IMR-90 (cell line): Measurements from ENCODE around the gene SLC4A4. TPM values are rescaled to one million over a fixed set of nuclear protein-coding genes. Genes with fewer than 3 reads are reported as not detected.

Experiments used
- ATAC-seq: fragments of 200-7000 bp; cut with Tn5 transposase; 2 replicates; pipeline ENCODE4 v1.9.1; 2020; ENCODE audit warnings: low read depth, mild to moderate bottlenecking, moderate library complexity
- BruUV-seq: library from RNA; stranded (reverse); fragments of 400-500 nt; replicated peaks from 2 replicates; lab custom pipeline; 2021; lab: Mats Ljungman, UMichigan
- CTCF ChIA-PET: fragments of 300-600 bp; formaldehyde crosslinking; extraction: SDS; loops from one replicate; lab custom pipeline; 2021; ENCODE audit warnings: antibody characterized with exemption; lab: Yijun Ruan, JAX
- POLR2A ChIA-PET: fragments of 300-600 bp; sonication (Branson Sonifier 250); formaldehyde crosslinking; loops from one replicate; lab custom pipeline; 2022; ENCODE audit warnings: antibody characterized with exemption; ENCODE audit not compliant: unreplicated experiment; lab: Charles Lee
- DNase-seq: peaks from one replicate; pipeline ENCODE4 v3.0.0; 2013
- H2AFZ ChIP-seq: replicated peaks from 2 replicates; pipeline ENCODE3; 2013; ENCODE audit warnings: low read length, mild to moderate bottlenecking; ENCODE audit not compliant: poor library complexity
- H2AK5ac ChIP-seq: 2 replicates; pipeline ENCODE4 v1.6.1; 2013; ENCODE audit warnings: low read depth, low read length, inconsistent platforms
- H2AK9ac ChIP-seq: replicated peaks from 2 replicates; pipeline ENCODE3; 2013; ENCODE audit warnings: mild to moderate bottlenecking, low read depth, low read length, moderate library complexity; ENCODE audit not compliant: poor library complexity
- H2BK120ac ChIP-seq: 2 replicates; pipeline ENCODE4 v1.6.1; 2013; ENCODE audit warnings: low read depth, low read length, inconsistent platforms
- H2BK15ac ChIP-seq: 3 replicates; pipeline ENCODE4 v1.6.1; 2013; ENCODE audit warnings: low read depth, low read length, inconsistent platforms
- H2BK20ac ChIP-seq: 2 replicates; pipeline ENCODE4 v1.6.1; 2013; ENCODE audit warnings: low read depth, mild to moderate bottlenecking, inconsistent platforms, low read length, moderate library complexity
- H2BK5ac ChIP-seq: 2 replicates; pipeline ENCODE4 v1.6.1; 2013; ENCODE audit warnings: mild to moderate bottlenecking, low read depth, low read length, inconsistent platforms; ENCODE audit not compliant: poor library complexity, severe bottlenecking
- H3K14ac ChIP-seq: replicated peaks from 2 replicates; pipeline ENCODE4 v1.6.1; 2013; ENCODE audit warnings: low read depth, low read length, inconsistent platforms
- H3K18ac ChIP-seq: 2 replicates; pipeline ENCODE4 v1.6.1; 2013; ENCODE audit warnings: low read depth, low read length, control low read depth
- H3K23ac ChIP-seq: 2 replicates; pipeline ENCODE4 v1.6.1; 2013; ENCODE audit warnings: low read depth, low read length, inconsistent platforms
- H3K27ac ChIP-seq: 2 replicates; pipeline ENCODE4 v1.5.1; 2013; ENCODE audit warnings: mild to moderate bottlenecking, control low read depth, low read length; ENCODE audit not compliant: insufficient read depth
- H3K27me3 ChIP-seq: 2 replicates; pipeline ENCODE4 v1.6.1; 2013; ENCODE audit warnings: low read length; ENCODE audit not compliant: control insufficient read depth, insufficient read depth
- H3K36me3 ChIP-seq: 2 replicates; pipeline ENCODE4 v1.6.1; 2013; ENCODE audit warnings: low read length, mixed read lengths; ENCODE audit not compliant: control insufficient read depth, insufficient read depth
- H3K4ac ChIP-seq: 2 replicates; pipeline ENCODE4 v1.6.1; 2013; ENCODE audit warnings: low read depth, low read length, inconsistent platforms
- H3K4me1 ChIP-seq: 2 replicates; pipeline ENCODE4 v1.6.1; 2013; ENCODE audit warnings: low read length, mixed read lengths; ENCODE audit not compliant: control insufficient read depth, insufficient read depth
- H3K4me2 ChIP-seq: 2 replicates; pipeline ENCODE4 v1.6.1; 2013; ENCODE audit warnings: low read depth, mild to moderate bottlenecking, control low read depth, low read length, moderate library complexity
- H3K4me3 ChIP-seq: 2 replicates; pipeline ENCODE4 v1.5.1; 2013; ENCODE audit warnings: low read depth, mild to moderate bottlenecking, control low read depth, low read length, moderate library complexity; ENCODE audit not compliant: insufficient read depth
- H3K56ac ChIP-seq: 2 replicates; pipeline ENCODE4 v1.6.1; 2013; ENCODE audit warnings: low read length, inconsistent platforms; ENCODE audit not compliant: insufficient read depth; ENCODE audit errors: extremely low read depth
- H3K79me1 ChIP-seq, 2 experiments: 2 replicates each; pipeline ENCODE4 v1.6.1; 2013; ENCODE audit warnings: low read length in 2 of 2, inconsistent platforms in 1 of 2, low read depth in 1 of 2
- H3K9ac ChIP-seq: 2 replicates; pipeline ENCODE4 v1.6.1; 2013; ENCODE audit warnings: low read depth, low read length, control low read depth
- H3K9me1 ChIP-seq: 2 replicates; pipeline ENCODE4 v1.6.1; 2013; ENCODE audit warnings: low read length, inconsistent platforms; ENCODE audit not compliant: insufficient read depth
- H3K9me3 ChIP-seq: 2 replicates; pipeline ENCODE4 v1.6.1; 2013; ENCODE audit warnings: low read length; ENCODE audit not compliant: control insufficient read depth, insufficient read depth
- H4K20me1 ChIP-seq: 2 replicates; pipeline ENCODE4 v1.6.1; 2013; ENCODE audit warnings: low read length, inconsistent platforms; ENCODE audit not compliant: insufficient read depth
- H4K5ac ChIP-seq: 2 replicates; pipeline ENCODE4 v1.6.1; 2013; ENCODE audit warnings: mild to moderate bottlenecking, low read depth, low read length, control low read depth
- H4K8ac ChIP-seq, 2 experiments: 2 replicates each; pipeline ENCODE4 v1.6.1; 2013; ENCODE audit warnings: low read depth in 2 of 2, low read length in 2 of 2, control low read depth in 1 of 2, inconsistent platforms in 1 of 2
- H4K91ac ChIP-seq: 2 replicates; pipeline ENCODE4 v1.6.1; 2013; ENCODE audit warnings: low read depth, low read length, inconsistent platforms; ENCODE audit not compliant: insufficient read depth
- BHLHE40 ChIP-seq: fragments of 150-350 bp; IDR thresholded peaks from 2 replicates; pipeline ENCODE4 v1.6.1; 2016; ENCODE audit warnings: mild to moderate bottlenecking, low read depth, low read length
- CEBPB ChIP-seq: IDR thresholded peaks from 2 replicates; pipeline ENCODE4 v1.6.1; 2012; ENCODE audit warnings: low read depth, low read length, improper control_type of control experiment
- CHD1 ChIP-seq: IDR thresholded peaks from 2 replicates; pipeline ENCODE4 v1.6.1; 2012; ENCODE audit warnings: low read depth, low read length, improper control_type of control experiment
- CTCF ChIP-seq: conservative IDR thresholded peaks from 2 replicates; pipeline ENCODE4 v1.5.1; 2012; ENCODE audit warnings: mild to moderate bottlenecking, low read depth, low read length, improper control_type of control experiment
- ELK1 ChIP-seq: fragments of 150-350 bp; IDR thresholded peaks from 2 replicates; pipeline ENCODE4 v1.6.1; 2016; ENCODE audit warnings: low read depth, mild to moderate bottlenecking, low read length, moderate library complexity, borderline replicate concordance
- FOS ChIP-seq: fragments of 150-350 bp; IDR thresholded peaks from 2 replicates; pipeline ENCODE4 v1.6.1; 2016; ENCODE audit warnings: low read depth, low read length
- MAFK ChIP-seq: IDR thresholded peaks from 2 replicates; pipeline ENCODE4 v1.6.1; 2012; ENCODE audit warnings: low read depth, low read length, improper control_type of control experiment
- MAZ ChIP-seq: IDR thresholded peaks from 2 replicates; pipeline ENCODE4 v1.6.1; 2012; ENCODE audit warnings: low read depth, mild to moderate bottlenecking, low read length, improper control_type of control experiment, moderate library complexity, borderline replicate concordance
- MXI1 ChIP-seq: IDR thresholded peaks from 2 replicates; pipeline ENCODE4 v1.6.1; 2012; ENCODE audit warnings: low read depth, mild to moderate bottlenecking, low read length, moderate library complexity, borderline replicate concordance
- NFE2L2 ChIP-seq: fragments of 150-350 bp; IDR thresholded peaks from 2 replicates; pipeline ENCODE4 v1.6.1; 2016; ENCODE audit warnings: low read depth, mild to moderate bottlenecking, low read length
- POLR2A ChIP-seq: IDR thresholded peaks from 2 replicates; pipeline ENCODE4 v1.6.1; 2012; ENCODE audit warnings: mild to moderate bottlenecking, low read depth, low read length
- RAD21 ChIP-seq: IDR thresholded peaks from 2 replicates; pipeline ENCODE4 v1.6.1; 2012; ENCODE audit warnings: low read length, improper control_type of control experiment
- RCOR1 ChIP-seq: IDR thresholded peaks from 2 replicates; pipeline ENCODE4 v1.6.1; 2012; ENCODE audit warnings: mild to moderate bottlenecking, low read length, improper control_type of control experiment; ENCODE audit not compliant: insufficient replicate concordance
- RFX5 ChIP-seq: IDR thresholded peaks from 2 replicates; pipeline ENCODE4 v1.8.0; 2012; ENCODE audit warnings: low read depth, mild to moderate bottlenecking, low read length, moderate library complexity
- SMC3 ChIP-seq: fragments of 150-350 bp; IDR thresholded peaks from 2 replicates; pipeline ENCODE4 v1.6.1; 2016; ENCODE audit warnings: low read depth, mild to moderate bottlenecking, antibody characterized with exemption, low read length, moderate library complexity
- USF2 ChIP-seq: fragments of 150-350 bp; IDR thresholded peaks from 2 replicates; pipeline ENCODE4 v1.6.1; 2017; ENCODE audit warnings: mild to moderate bottlenecking, antibody characterized with exemption, low read length, low read depth
- WGBS, 2 experiments: methylation state at CpG; one replicate each; pipeline versions ENCODE4 v1.1.5 to v1.1.7; 2013; ENCODE audit warnings: missing lambda C conversion rate in 2 of 2; ENCODE audit not compliant: insufficient read length in 1 of 2; ENCODE audit errors: extremely low coverage in 2 of 2; 5-methylcytosine and 5-hydroxymethylcytosine counted together
- dilution Hi-C: fragments of 300-500 bp; cut with HindIII; formaldehyde crosslinking; loops from one replicate; pipeline ENCODE4 v1.14.3; 2018; ENCODE audit warnings: low sequenced_read_pairs; ENCODE audit not compliant: unreplicated experiment
- in situ Hi-C: fragments of 300-500 bp; cut with MboI; formaldehyde crosslinking; loops from 3 replicates; pipeline ENCODE4 v1.14.3; 2019; ENCODE audit warnings: low sequenced_read_pairs, inconsistent platforms, mixed read lengths
- intact Hi-C: fragments of 100-400 bp; cut with micrococcal nuclease; formaldehyde crosslinking; loops from 2 replicates; pipeline ENCODE4 v1.10.0; 2022
- polyA plus RNA-seq, 3 experiments: library from polyadenylated mRNA; depleted of rRNA; stranded (reverse); fragments of >200 nt; gene quantifications; 2 replicates each; pipeline ENCODE4 v1.2.3, GENCODE V29; 2012; ENCODE audit warnings: low replicate concordance in 1 of 3
- total RNA-seq: library from RNA; depleted of rRNA; stranded (reverse); fragments of >200 nt; gene quantifications from 2 replicates; pipeline ENCODE4 v1.2.3, GENCODE V29; 2012

The SLC4A4 gene
- total and polyA plus RNA-seq, 2 of the 4 experiments (the other 2 are of a cell fraction): 5.6 to 16.8 TPM

GRCh38 chr4:71426381-71427042, 87.7 kb downstream of the SLC4A4 start:
- Histone ChIP-seq H3K4me1 (no peaks in the 10 kb centered on the region; the same call in 1 of the 2 replicates), H3K36me3 (peaks cover 9% of the 10 kb centered on the region; the same call in 1 of the 2 replicates), H4K8ac (no peak overlapping the region), H3K9me3 (no peaks in the 10 kb centered on the region), H3K79me1 (peaks cover 8 to 15% of the 10 kb centered on the region in 2 experiments), H2BK20ac (no peak overlapping the region), H3K18ac (no peak overlapping the region), H3K4me2 (no peak overlapping the region), H2BK120ac (no peak overlapping the region), H3K27ac (no peak overlapping the region), H2BK15ac (no peak overlapping the region), H2AK5ac (no peak overlapping the region), H3K4me3 (no peak overlapping the region), H2AK9ac (no peak overlapping the region), H3K4ac (no peak overlapping the region), H3K23ac (no peak overlapping the region), H3K9ac (no peak overlapping the region), H4K5ac (no peak overlapping the region), H3K14ac (no peak overlapping the region), H2BK5ac (no peak overlapping the region), H4K20me1 (no peaks in the 10 kb centered on the region), H3K27me3 (no peaks in the 10 kb centered on the region), H4K91ac (no peak overlapping the region), H2AFZ (no peak overlapping the region), H3K9me1 (no peaks in the 10 kb centered on the region), H3K56ac (no peak overlapping the region)
- dilution Hi-C loops (no loop called here), intact Hi-C loops (no loop called here), in situ Hi-C loops (no loop called here)
- POLR2A ChIA-PET: no interaction called here
- TF ChIP-seq MAZ (no peak), SMC3 (no peak), FOS (no peak), BHLHE40 (no peak), ELK1 (no peak), RFX5 (no peak), CTCF (no peak), CEBPB (no peak), RCOR1 (no peak), USF2 (no peak), MAFK (no peak), CHD1 (no peak), NFE2L2 (no peak), POLR2A (no peak), RAD21 (no peak), MXI1 (no peak)
- WGBS, 2 experiments: no CpG with 5 or more reads among the region's 2 CpGs
- CTCF ChIA-PET: no interaction called here
- DNase-seq (no peak), ATAC-seq (no peak)
- no TSS peak for BruUV-seq
